Activated CD8-positive, alpha-beta T cell treated with anti-CD3 and anti-CD28 coated beads for 36 hours (primary cell): ENCODE results near the gene PRR18. TPM values are rescaled to one million over a fixed set of nuclear protein-coding genes. Genes with fewer than 3 reads are reported as not detected.

ENCODE experiments used
- ATAC-seq: fragments of 200-7000 bp; cut with Tn5 transposase; one replicate; pipeline ENCODE4 v1.10.0; 2021; ENCODE audit warnings: mild to moderate bottlenecking, moderate library complexity
- CTCF ChIA-PET: fragments of 350-600 bp; sonication (Branson Sonifier 250); formaldehyde crosslinking; loops from one replicate; lab custom pipeline; 2021; ENCODE audit warnings: antibody characterized with exemption; lab: Charles Lee
- POLR2A ChIA-PET: fragments of 350-600 bp; sonication (Branson Sonifier 250); formaldehyde crosslinking; loops from one replicate; lab custom pipeline; 2021; ENCODE audit warnings: antibody characterized with exemption; lab: Charles Lee
- DNase-seq: peaks from one replicate; pipeline ENCODE4 v3.0.0-alpha.2; 2020
- H3K27ac Mint-ChIP-seq: one replicate; pipeline ENCODE4 v1.8.0; 2021; ENCODE audit warnings: mild to moderate bottlenecking, mixed read lengths
- H3K27me3 Mint-ChIP-seq: one replicate; pipeline ENCODE4 v1.8.0; 2021; ENCODE audit warnings: mixed read lengths
- H3K36me3 Mint-ChIP-seq: one replicate; pipeline ENCODE4 v1.8.0; 2021; ENCODE audit warnings: low read depth, mixed read lengths
- H3K4me1 Mint-ChIP-seq: one replicate; pipeline ENCODE4 v1.8.0; 2021; ENCODE audit warnings: low read depth, mixed read lengths
- H3K4me3 Mint-ChIP-seq: one replicate; pipeline ENCODE4 v1.8.0; 2021; ENCODE audit warnings: mild to moderate bottlenecking, moderate library complexity, mixed read lengths
- H3K9me3 Mint-ChIP-seq: one replicate; pipeline ENCODE4 v1.8.0; 2021; ENCODE audit warnings: mixed read lengths
- CTCF ChIP-seq: fragments of 200-600 bp; IDR thresholded peaks from one replicate; pipeline ENCODE4 v1.8.0; 2022; ENCODE audit warnings: antibody characterized with exemption, mild to moderate bottlenecking
- intact Hi-C: fragments of 100-400 bp; cut with micrococcal nuclease; formaldehyde crosslinking; loops from one replicate; pipeline ENCODE4 v1.10.0; 2022
- total RNA-seq, 2 experiments: library from RNA; stranded (reverse); gene quantifications; one replicate each; pipeline ENCODE4 v1.2.3, GENCODE V29; 2021

PRR18 gene
- total RNA-seq, 2 experiments from 2014 or later = 0.23 to 0.27 TPM

DNA sequence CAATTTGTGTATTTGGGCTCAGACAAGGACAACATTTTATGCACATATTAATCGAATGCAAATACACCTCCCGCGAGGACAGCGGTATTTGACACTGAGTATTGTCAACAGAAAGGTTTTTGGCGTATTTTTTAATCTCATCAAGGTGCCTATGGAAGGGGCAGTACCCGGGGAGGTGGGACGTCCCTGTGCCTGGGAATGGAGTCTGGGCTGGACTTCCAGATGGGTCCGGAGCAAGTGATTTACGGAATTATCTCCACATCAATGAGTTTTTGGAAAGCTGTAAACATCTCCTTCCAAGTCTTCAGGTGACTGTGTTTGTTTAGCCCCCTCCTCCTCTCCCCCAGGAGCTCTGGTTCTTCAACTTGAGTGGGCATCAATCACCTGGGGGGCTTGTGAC, 39.8 kb downstream of the PRR18 start:
- no peak overlapping the region for H3K27ac Mint-ChIP-seq
- no peak overlapping the region for H3K4me3 Mint-ChIP-seq
- no peaks in the 10 kb centered on the region for H3K4me1 Mint-ChIP-seq
- H3K9me3 Mint-ChIP-seq = no peaks in the 10 kb centered on the region
- CTCF ChIA-PET = interaction anchor here (0.9 to 2.4 kb wide), 4 partner anchors 9 to 132 kb away, joined by 3 to 8 read pairs (median 4); no protein-coding TSS in a partner anchor
- no peak for TF ChIP-seq CTCF
- ATAC-seq (no peak), DNase-seq (no peak)
- POLR2A ChIA-PET = interaction anchor here (1.0 kb wide), 1 partner anchor 9 kb away, joined by 3 read pairs; no protein-coding TSS in a partner anchor
- no peaks in the 10 kb centered on the region for H3K27me3 Mint-ChIP-seq
- no peaks in the 10 kb centered on the region for H3K36me3 Mint-ChIP-seq
- intact Hi-C loops = no loop called here

DNA sequence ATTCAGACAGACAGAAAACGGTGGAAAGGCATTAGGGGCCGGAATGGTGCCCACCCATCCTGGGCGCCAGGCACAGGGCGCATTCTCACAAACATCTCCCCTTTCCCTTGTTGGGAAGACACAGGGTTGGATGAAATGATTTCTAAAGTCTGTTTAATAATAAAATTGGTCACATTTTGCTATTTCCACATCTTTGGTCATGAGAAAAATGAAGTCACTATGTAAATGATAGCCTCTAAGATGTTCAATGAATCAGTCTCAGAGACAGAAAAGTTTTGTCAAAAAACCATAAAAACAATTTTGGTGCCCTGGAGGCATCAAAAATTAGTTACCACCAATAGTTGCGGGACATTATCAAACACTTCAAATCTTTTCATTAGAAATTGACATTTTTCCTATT, 40.7 kb downstream of the PRR18 start:
- Mint-ChIP-seq H3K27ac (no peak overlapping the region), H3K4me3 (no peak overlapping the region), H3K27me3 (no peaks in the 10 kb centered on the region), H3K4me1 (no peaks in the 10 kb centered on the region), H3K9me3 (no peaks in the 10 kb centered on the region), H3K36me3 (no peaks in the 10 kb centered on the region)
- no peak for DNase-seq
- intact Hi-C loops = no loop called here
- no peak for ATAC-seq
- POLR2A ChIA-PET = interaction anchor here (1.0 kb wide), 1 partner anchor 8 kb away, joined by 3 read pairs; no protein-coding TSS in a partner anchor
- no peak for TF ChIP-seq CTCF
- CTCF ChIA-PET = interaction anchor here (0.9 to 1.4 kb wide), 2 partner anchors 8 to 114 kb away, joined by 3 to 5 read pairs; no protein-coding TSS in a partner anchor

GRCh38 chr6:166266336-166266735, 41.9 kb downstream of the PRR18 start:
- ATAC-seq (no peak), DNase-seq (no peak)
- Mint-ChIP-seq H3K36me3 (no peaks in the 10 kb centered on the region), H3K4me1 (no peaks in the 10 kb centered on the region), H3K27ac (no peak overlapping the region), H3K27me3 (no peaks in the 10 kb centered on the region), H3K9me3 (no peaks in the 10 kb centered on the region), H3K4me3 (no peak overlapping the region)
- CTCF ChIA-PET = no interaction called here
- no peak for TF ChIP-seq CTCF
- intact Hi-C loops = no loop called here
- POLR2A ChIA-PET = no interaction called here

- Mint-ChIP-seq H3K4me1 (peaks cover 25% of the 10 kb centered on the region), H3K27ac (no peak overlapping the region), H3K36me3 (no peaks in the 10 kb centered on the region), H3K9me3 (peaks cover under 1% of the 10 kb centered on the region), H3K4me3 (no peak overlapping the region), H3K27me3 (no peaks in the 10 kb centered on the region)
- no peak for DNase-seq
- ATAC-seq = no peak
- TF ChIP-seq CTCF = no peak
- CTCF ChIA-PET = interaction anchor here (1.4 kb wide), 1 partner anchor 10 kb away, joined by 4 read pairs; no protein-coding TSS in a partner anchor
- POLR2A ChIA-PET = no interaction called here
- intact Hi-C loops = no loop called here
Observed at GRCh38 chr6:166262743-166263515, 45.3 kb downstream of the PRR18 start.
